Subcutaneous adipose tissue (tissue), 4 donors: Measurements from ENCODE around the gene SPATA3. TPM values are rescaled to one million over a fixed set of nuclear protein-coding genes. Genes with fewer than 3 reads are reported as not detected.

Experiments
- total RNA-seq, 4 donors: library from RNA; depleted of rRNA; stranded (reverse); fragments of >200 nt; gene quantifications; one replicate each; pipeline ENCODE4 v1.1.0, GENCODE V29; 2016
- TF ChIP-seq, protein P1 (sequence below): fragments of 450-650 bp; IDR thresholded peaks from one replicate; pipeline ENCODE4 v1.5.1; 2016; ENCODE audit warnings: low read depth, mild to moderate bottlenecking, control low read depth, antibody characterized with exemption, moderate library complexity

Gene SPATA3
- total RNA-seq, 4 donors from 2014 or later: not detected

DNA sequence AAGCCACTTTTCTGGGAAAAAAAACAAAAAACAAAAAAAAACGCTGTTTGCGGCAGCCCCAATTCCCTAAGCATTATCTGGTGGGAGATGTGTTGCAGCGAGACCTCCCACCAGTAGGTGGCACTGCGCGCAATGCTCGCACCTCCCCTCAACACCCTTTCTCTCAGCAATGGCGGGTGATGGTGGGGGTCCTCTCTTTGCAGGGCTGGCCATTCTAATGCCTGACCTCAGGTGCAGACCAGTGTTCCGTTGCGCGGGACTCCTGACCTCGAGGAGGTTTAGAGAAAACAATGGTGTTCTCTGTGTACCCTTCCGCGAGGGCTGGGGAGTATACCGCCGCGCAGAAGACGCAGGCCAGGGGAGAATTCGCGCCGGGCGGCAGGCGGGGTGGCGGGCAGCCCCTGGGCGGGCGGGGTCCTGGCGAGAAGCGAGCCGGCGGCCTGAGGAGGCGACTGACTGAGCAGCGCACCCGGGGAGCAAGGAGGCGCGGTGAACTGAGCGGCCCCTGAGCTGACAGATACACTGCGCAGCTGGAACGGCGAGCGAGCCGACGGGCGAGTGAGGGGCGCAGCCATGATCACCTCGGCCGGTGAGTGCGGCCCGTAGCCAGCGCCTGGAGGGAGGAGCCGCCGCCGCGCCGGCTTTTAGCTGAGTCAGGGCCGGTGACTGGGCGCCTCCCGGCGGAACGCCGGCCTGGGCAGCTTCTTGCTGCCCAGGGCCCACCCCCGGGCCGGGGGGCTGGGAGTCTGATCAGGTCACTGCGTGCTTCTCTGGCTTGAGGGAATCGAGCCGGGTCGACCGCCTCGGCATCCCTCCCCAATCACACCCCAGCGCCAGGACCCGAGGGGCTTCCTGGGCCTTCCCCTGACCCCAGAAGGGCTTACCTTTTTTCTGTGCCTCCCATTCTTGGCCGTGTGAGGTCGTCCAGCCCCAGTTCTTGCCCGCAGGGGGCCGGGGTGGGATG, 60.8 kb downstream of the SPATA3 start, which contains the start of gene PSMD1:
TSS of gene PSMD1 (plus strand) at position 415 of the 964 bp plus-strand sequence. CDS start at position 574, 159 bp downstream.
- TF ChIP-seq, protein P1, sequence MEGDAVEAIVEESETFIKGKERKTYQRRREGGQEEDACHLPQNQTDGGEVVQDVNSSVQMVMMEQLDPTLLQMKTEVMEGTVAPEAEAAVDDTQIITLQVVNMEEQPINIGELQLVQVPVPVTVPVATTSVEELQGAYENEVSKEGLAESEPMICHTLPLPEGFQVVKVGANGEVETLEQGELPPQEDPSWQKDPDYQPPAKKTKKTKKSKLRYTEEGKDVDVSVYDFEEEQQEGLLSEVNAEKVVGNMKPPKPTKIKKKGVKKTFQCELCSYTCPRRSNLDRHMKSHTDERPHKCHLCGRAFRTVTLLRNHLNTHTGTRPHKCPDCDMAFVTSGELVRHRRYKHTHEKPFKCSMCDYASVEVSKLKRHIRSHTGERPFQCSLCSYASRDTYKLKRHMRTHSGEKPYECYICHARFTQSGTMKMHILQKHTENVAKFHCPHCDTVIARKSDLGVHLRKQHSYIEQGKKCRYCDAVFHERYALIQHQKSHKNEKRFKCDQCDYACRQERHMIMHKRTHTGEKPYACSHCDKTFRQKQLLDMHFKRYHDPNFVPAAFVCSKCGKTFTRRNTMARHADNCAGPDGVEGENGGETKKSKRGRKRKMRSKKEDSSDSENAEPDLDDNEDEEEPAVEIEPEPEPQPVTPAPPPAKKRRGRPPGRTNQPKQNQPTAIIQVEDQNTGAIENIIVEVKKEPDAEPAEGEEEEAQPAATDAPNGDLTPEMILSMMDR: no peak

DNA sequence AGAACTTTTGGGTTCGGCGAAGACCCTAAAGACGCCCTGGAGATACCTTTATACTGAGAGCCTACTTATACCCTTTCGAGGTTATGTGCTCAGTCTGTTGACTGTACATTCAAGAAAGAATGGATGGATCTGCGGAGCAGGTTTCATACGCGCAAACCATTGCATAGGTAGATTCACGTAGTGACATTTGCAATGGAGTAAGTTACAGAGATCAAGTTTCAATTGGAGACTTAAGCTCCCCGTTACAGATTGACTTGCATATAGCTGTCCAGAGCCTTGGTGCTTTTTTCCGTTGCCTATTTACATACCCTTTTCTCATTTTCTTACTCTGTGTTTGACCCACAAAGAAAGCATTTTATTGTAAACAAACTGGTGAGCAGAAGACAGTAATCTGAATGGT, 61.7 kb downstream of the SPATA3 start:
- TF ChIP-seq, protein P1: no peak

Other genes starting within 250 kb of the SPATA3 start
- gene ITM2C, start 131.2 kb upstream of the SPATA3 start, total RNA-seq: 10 to 100 TPM; 14.0 to 22.2 (median 19.9) TPM
- gene GPR55, start 70.9 kb upstream of the SPATA3 start, total RNA-seq: under 1 TPM in 3 of 4 donors, not detected in 1; under 0.01 to 0.38 (median 0.17) TPM
- 1 to 10 TPM in 1 of 4 donors, under 1 TPM in 2, not detected in 1; 0.17 to 1.3 (median 0.49) TPM for gene C2orf72, start 41.4 kb downstream of the SPATA3 start, total RNA-seq
- gene PSMD1, start 60.7 kb downstream of the SPATA3 start, total RNA-seq: 10 to 100 TPM; 53.9 to 86.9 (median 64.4) TPM
- 10 to 100 TPM in 1 of 4 donors, 1 to 10 TPM in 1, under 1 TPM in 2; 0.88 to 13.3 (median 1.4) TPM for gene HTR2B, start 128.9 kb downstream of the SPATA3 start, total RNA-seq
- 10 to 100 TPM in 1 of 4 donors, 1 to 10 TPM in 2, under 1 TPM in 1; 0.98 to 16.5 (median 4.6) TPM for gene ARMC9, start 202.5 kb downstream of the SPATA3 start, total RNA-seq